CD14-positive monocyte (primary cell): ENCODE results near the gene TM4SF18. TPM values are rescaled to one million over a fixed set of nuclear protein-coding genes. Genes with fewer than 3 reads are reported as not detected.

Experiments used
- DNase-seq, 3 donors: peaks; one replicate each; pipeline ENCODE4 v3.0.0-alpha.2; 2011 to 2022
- H2AFZ ChIP-seq: 2 replicates; pipeline ENCODE4 v1.6.0; 2012; ENCODE audit warnings: mild to moderate bottlenecking, low read depth, low read length, inconsistent platforms; ENCODE audit not compliant: insufficient read depth, poor library complexity, severe bottlenecking
- H3K27ac ChIP-seq, 2 donors: 1 replicate in 1 of 2; 2 replicates in 1 of 2; pipeline ENCODE4 v1.5.1; 2012 to 2013; ENCODE audit warnings: low read length in 2 of 2, control low read depth in 1 of 2, inconsistent platforms in 1 of 2, low read depth in 1 of 2, mild to moderate bottlenecking in 1 of 2
- H3K27me3 ChIP-seq, 2 donors: one replicate each; pipeline versions ENCODE4 v1.6.0 to v1.6.1; 2011 to 2013; ENCODE audit warnings: low read length in 2 of 2; ENCODE audit not compliant: control insufficient read depth in 2 of 2, insufficient read depth in 2 of 2
- H3K36me3 ChIP-seq, 2 donors: replicated peaks in 1 of 2; 1 replicate in 1 of 2; 2 replicates in 1 of 2; pipeline versions ENCODE4 v1.5.1 to v1.6.1; 2012 to 2013; ENCODE audit warnings: low read length in 2 of 2, control low read depth in 1 of 2, inconsistent platforms in 1 of 2, mild to moderate bottlenecking in 1 of 2; ENCODE audit not compliant: insufficient read depth in 2 of 2, control insufficient read depth in 1 of 2
- H3K4me1 ChIP-seq, 2 donors: 1 replicate in 1 of 2; 2 replicates in 1 of 2; pipeline versions ENCODE4 v1.5.1 to v1.6.1; 2012 to 2013; ENCODE audit warnings: low read length in 2 of 2, control low read depth in 1 of 2, inconsistent platforms in 1 of 2, mild to moderate bottlenecking in 1 of 2, moderate library complexity in 1 of 2; ENCODE audit not compliant: insufficient read depth in 2 of 2, control insufficient read depth in 1 of 2
- H3K4me2 ChIP-seq: replicated peaks from 2 replicates; pipeline ENCODE3; 2012; ENCODE audit warnings: low read length, moderate library complexity, mild to moderate bottlenecking; ENCODE audit not compliant: poor library complexity, severe bottlenecking; ENCODE audit errors: extremely low read depth
- H3K4me3 ChIP-seq, 3 experiments: fragments of 200-600 bp in 1 of 3; sonication (generic) in 1 of 3; replicated peaks in 1 of 3; 1 replicate in 2 of 3; 2 replicates in 1 of 3; pipeline ENCODE4 v1.5.1; 2011 to 2013; ENCODE audit warnings: low read length in 3 of 3, mild to moderate bottlenecking in 3 of 3, control low read depth in 2 of 3, low read depth in 2 of 3, inconsistent platforms in 1 of 3, moderate library complexity in 1 of 3
- H3K79me2 ChIP-seq: 2 replicates; pipeline ENCODE4 v1.6.0; 2012; ENCODE audit warnings: mild to moderate bottlenecking, control low read depth, inconsistent platforms, low read length, moderate library complexity; ENCODE audit not compliant: insufficient read depth
- H3K9ac ChIP-seq: 2 replicates; pipeline ENCODE4 v1.6.0; 2017; ENCODE audit warnings: low read length, mild to moderate bottlenecking; ENCODE audit not compliant: insufficient read depth, poor library complexity, severe bottlenecking
- H3K9me3 ChIP-seq, 2 donors: replicated peaks in 1 of 2; 1 replicate in 1 of 2; 2 replicates in 1 of 2; pipeline versions ENCODE4 v1.5.1 to v1.6.1; 2012 to 2013; ENCODE audit warnings: low read length in 2 of 2, control low read depth in 1 of 2; ENCODE audit not compliant: control insufficient read depth in 1 of 2, insufficient read depth in 1 of 2
- H4K20me1 ChIP-seq: 2 replicates; pipeline ENCODE4 v1.6.0; 2012; ENCODE audit warnings: mild to moderate bottlenecking, low read length, control low read depth, moderate library complexity; ENCODE audit not compliant: insufficient read depth
- H3K27ac Mint-ChIP-seq, 7 donors: one replicate each; pipeline ENCODE4 v1.8.0; 2020; ENCODE audit warnings: mild to moderate bottlenecking in 7 of 7, mixed read lengths in 7 of 7, moderate library complexity in 6 of 7, inconsistent platforms in 2 of 7
- H3K27me3 Mint-ChIP-seq, 3 donors: one replicate each; pipeline ENCODE4 v1.8.0; 2021 to 2022; ENCODE audit warnings: low read depth in 3 of 3, mild to moderate bottlenecking in 3 of 3, mixed read lengths in 3 of 3, moderate library complexity in 3 of 3, inconsistent platforms in 1 of 3
- H3K36me3 Mint-ChIP-seq, 2 donors: one replicate each; pipeline ENCODE4 v1.8.0; 2020; ENCODE audit warnings: mixed read lengths in 2 of 2, inconsistent platforms in 1 of 2, mild to moderate bottlenecking in 1 of 2
- H3K4me1 Mint-ChIP-seq: one replicate; pipeline ENCODE4 v1.8.0; 2020; ENCODE audit warnings: mild to moderate bottlenecking, mixed read lengths
- H3K4me3 Mint-ChIP-seq, 2 donors: one replicate each; pipeline ENCODE4 v1.8.0; 2020; ENCODE audit warnings: mild to moderate bottlenecking in 2 of 2, mixed read lengths in 2 of 2, moderate library complexity in 1 of 2
- H3K9me3 Mint-ChIP-seq, 7 donors: one replicate each; pipeline ENCODE4 v1.8.0; 2020 to 2022; ENCODE audit warnings: mixed read lengths in 7 of 7, mild to moderate bottlenecking in 6 of 7, moderate library complexity in 6 of 7, inconsistent platforms in 2 of 7
- intact Hi-C, 2 donors: fragments of 100-400 bp; cut with micrococcal nuclease; formaldehyde crosslinking; loops; one replicate each; pipeline versions ENCODE4 v1.15.0 to v1.15.1; 2023
- polyA plus RNA-seq, 3 donors: library from polyadenylated mRNA; depleted of rRNA in 1 of 3; unstranded in 2 of 3; stranded (reverse) in 1 of 3; fragments of 300-500 nt in 2 of 3; fragments of >200 nt in 1 of 3; fragmentation: Illumina TruSeq in 2 of 3; gene quantifications; 1 replicate in 2 of 3; 2 replicates in 1 of 3; pipeline ENCODE4 v1.2.3, GENCODE V29; 2012 to 2021
- TF ChIP-seq, protein P1 (sequence below): fragments of 200-600 bp; IDR thresholded peaks from one replicate; pipeline ENCODE4 v1.8.0; 2022; ENCODE audit warnings: antibody characterized with exemption, mild to moderate bottlenecking

Gene TM4SF18
- polyA plus RNA-seq, 3 donors: not detected

DNA sequence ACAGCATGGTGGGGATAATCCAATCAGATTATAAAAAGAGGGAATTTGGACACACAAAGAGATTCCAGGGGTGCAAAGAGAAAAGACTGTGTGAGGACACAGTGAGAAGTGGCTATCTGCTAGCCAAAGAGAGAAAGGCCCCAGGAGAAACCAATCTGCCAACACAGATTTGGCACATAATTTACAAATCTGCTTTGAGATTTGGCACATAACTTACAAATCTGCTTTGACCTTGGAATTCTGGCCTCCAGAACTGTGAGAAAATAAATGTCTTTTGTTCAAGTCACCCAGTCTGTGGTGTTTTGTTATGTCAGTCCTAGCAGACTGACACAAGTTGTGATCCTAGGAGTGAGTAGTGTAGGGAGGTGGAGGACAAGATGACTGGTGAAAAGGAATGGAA, 3.5 kb upstream of the TM4SF18 start:
- Histone ChIP-seq H3K27ac (no peak overlapping the region), H2AFZ (no peak overlapping the region), H3K4me3 (no peak overlapping the region), H3K79me2 (no peaks in the 10 kb centered on the region), H3K9ac (no peak overlapping the region), H3K36me3 (no peaks in the 10 kb centered on the region), H3K4me2 (no peak overlapping the region), H3K4me1 (peaks cover 14 to 20% of the 10 kb centered on the region in 2 donors), H4K20me1 (no peaks in the 10 kb centered on the region), H3K9me3 (no peaks in the 10 kb centered on the region), H3K27me3 (no peaks in the 10 kb centered on the region)
- no peaks in the 10 kb centered on the region for H3K36me3 Mint-ChIP-seq
- H3K4me1 Mint-ChIP-seq: peaks cover 18% of the 10 kb centered on the region
- TF ChIP-seq, protein P1, sequence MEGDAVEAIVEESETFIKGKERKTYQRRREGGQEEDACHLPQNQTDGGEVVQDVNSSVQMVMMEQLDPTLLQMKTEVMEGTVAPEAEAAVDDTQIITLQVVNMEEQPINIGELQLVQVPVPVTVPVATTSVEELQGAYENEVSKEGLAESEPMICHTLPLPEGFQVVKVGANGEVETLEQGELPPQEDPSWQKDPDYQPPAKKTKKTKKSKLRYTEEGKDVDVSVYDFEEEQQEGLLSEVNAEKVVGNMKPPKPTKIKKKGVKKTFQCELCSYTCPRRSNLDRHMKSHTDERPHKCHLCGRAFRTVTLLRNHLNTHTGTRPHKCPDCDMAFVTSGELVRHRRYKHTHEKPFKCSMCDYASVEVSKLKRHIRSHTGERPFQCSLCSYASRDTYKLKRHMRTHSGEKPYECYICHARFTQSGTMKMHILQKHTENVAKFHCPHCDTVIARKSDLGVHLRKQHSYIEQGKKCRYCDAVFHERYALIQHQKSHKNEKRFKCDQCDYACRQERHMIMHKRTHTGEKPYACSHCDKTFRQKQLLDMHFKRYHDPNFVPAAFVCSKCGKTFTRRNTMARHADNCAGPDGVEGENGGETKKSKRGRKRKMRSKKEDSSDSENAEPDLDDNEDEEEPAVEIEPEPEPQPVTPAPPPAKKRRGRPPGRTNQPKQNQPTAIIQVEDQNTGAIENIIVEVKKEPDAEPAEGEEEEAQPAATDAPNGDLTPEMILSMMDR: no peak
- intact Hi-C loops: no loop called here
- peaks cover 0 to 2% (median 0%) of the 10 kb centered on the region in 7 donors for H3K9me3 Mint-ChIP-seq
- H3K27me3 Mint-ChIP-seq: no peaks in the 10 kb centered on the region
- no peak for DNase-seq
- no peak overlapping the region for H3K4me3 Mint-ChIP-seq
- no peak overlapping the region for H3K27ac Mint-ChIP-seq

DNA sequence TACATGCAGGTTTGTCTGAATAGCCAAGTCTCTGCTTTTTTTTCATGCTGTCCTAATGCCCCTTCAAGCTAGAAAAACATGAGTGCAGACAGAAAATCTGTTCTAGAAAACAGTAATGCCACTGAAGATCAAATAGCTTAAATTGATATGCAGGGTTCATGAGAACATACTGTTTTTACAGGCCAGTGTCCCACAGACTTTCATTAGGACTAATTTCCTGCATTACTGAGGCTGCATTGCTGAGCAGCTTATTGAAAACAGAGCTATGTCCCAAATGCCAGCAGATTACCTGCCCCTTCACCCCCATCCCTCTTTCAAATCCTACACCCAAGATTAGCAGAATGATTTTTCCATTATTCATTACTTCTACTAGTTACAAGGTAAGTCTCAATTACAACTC, 665 bp downstream of the TM4SF18 start:
- H3K27ac Mint-ChIP-seq: no peak overlapping the region
- H3K4me3 Mint-ChIP-seq: no peak overlapping the region
- H3K27ac ChIP-seq: no peak overlapping the region
- no peaks in the 10 kb centered on the region for H3K79me2 ChIP-seq
- no peak overlapping the region for H3K9ac ChIP-seq
- H3K27me3 Mint-ChIP-seq: no peaks in the 10 kb centered on the region
- H3K27me3 ChIP-seq: no peaks in the 10 kb centered on the region
- H3K36me3 ChIP-seq: no peaks in the 10 kb centered on the region
- no peak overlapping the region for H3K4me2 ChIP-seq
- H2AFZ ChIP-seq: no peak overlapping the region
- DNase-seq: no peak
- H3K4me1 Mint-ChIP-seq: no peaks in the 10 kb centered on the region
- H3K9me3 Mint-ChIP-seq: no peaks in the 10 kb centered on the region
- intact Hi-C loops: no loop called here
- no peaks in the 10 kb centered on the region for H3K9me3 ChIP-seq
- H3K4me3 ChIP-seq: no peak overlapping the region
- H3K4me1 ChIP-seq: no peaks in the 10 kb centered on the region
- TF ChIP-seq, protein P1: no peak
- H4K20me1 ChIP-seq: no peaks in the 10 kb centered on the region
- H3K36me3 Mint-ChIP-seq: no peaks in the 10 kb centered on the region
